Measurements from ENCODE around the gene EHBP1. TPM values are rescaled to one million over a fixed set of nuclear protein-coding genes. Genes with fewer than 3 reads are reported as not detected.

The EHBP1 gene
- total RNA-seq, 1 donor from 2014 or later, result 80.9 TPM

GRCh38 chr2:62817348-62817747 is 111.8 kb downstream of the EHBP1 start:
- DNase-seq (ENCODE audit: low spot score), result no peak

DNA sequence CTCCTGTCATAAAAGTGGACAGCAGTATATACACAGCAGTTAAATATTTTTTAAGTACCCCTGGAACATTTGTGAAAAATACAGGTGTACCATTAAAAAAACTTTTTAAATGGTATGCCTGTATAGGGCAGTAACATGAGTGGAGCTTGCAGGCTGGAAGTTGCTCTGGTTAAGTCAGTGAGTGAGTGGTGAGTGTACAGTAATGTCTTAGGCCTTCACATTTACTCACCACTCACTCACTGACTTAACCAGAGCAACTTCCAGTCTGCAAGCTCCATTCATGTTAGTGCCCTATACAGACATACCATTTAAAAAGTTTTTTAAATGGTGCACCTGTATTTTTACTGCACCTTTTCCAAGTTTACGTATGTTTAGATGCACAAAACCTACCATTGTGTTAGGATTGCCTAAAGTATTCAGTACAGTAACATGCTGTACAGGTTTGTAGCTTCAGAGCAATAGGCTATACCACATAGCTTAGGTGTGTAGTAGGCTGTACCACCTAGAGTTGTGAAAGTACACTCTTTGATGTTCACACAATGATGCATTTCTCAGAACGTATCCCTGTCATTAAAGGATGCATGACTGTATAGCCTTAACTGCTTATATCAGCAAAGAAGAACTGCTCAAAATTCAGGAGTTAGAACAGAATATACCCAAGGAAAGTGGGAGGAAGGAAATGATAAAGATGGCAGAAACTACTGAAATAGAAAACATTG is 112.6 kb downstream of the EHBP1 start:
- DNase-seq (ENCODE audit: low spot score), result no peak

GRCh38 chr2:62822549-62822948 is 117.0 kb downstream of the EHBP1 start:
- DNase-seq (ENCODE audit: low spot score), result no peak

- no peak for DNase-seq (ENCODE audit: low spot score)
These were observed 118.9 kb downstream of the EHBP1 start for GRCh38 chr2:62824388-62824787.

- peak; percentile 24 for DNase-seq (ENCODE audit: low spot score)
These were observed 120.6 kb downstream of the EHBP1 start for GRCh38 chr2:62826141-62826540.

DNA sequence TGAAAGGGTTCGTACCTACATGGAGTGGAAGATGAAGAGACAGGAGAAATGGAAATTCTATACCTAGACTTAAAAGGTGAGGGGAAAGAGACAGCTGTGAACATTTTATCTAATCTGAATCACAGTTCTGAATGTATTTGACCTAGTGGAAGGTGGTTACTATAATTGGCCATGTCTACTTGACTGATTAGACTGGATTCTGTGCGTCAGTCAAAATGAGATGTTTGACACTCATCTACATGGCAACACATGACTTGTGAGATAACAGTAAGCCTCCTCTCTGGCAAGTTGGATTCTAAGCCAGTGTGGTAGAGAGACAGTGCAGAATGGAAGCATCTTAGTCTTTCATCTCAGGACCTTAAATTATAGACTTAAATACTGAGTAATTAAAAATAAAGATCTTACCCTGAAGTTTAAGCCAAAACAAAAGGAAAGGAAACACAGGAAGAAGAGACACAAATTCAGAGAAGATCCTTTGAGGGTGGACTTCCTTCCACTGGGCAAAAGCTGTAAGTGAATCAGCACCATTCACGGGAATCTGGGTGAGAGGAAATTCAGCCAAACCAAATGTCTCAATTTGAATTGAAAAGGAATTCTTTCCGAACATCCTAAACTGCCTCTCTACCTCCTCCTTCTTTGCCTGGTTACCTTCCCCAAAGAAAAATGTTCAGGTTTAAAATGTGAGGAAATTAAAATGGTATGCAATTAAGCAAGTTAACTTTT is 121.6 kb downstream of the EHBP1 start:
- no peak for DNase-seq (ENCODE audit: low spot score)

- no peak for DNase-seq (ENCODE audit: low spot score)
These were observed 126.2 kb downstream of the EHBP1 start for GRCh38 chr2:62831729-62832128.

GRCh38 chr2:62844311-62845090 is 139.0 kb downstream of the EHBP1 start:
- no peak for DNase-seq (ENCODE audit: low spot score)

- DNase-seq (ENCODE audit: low spot score), result no peak
These were observed 139.7 kb downstream of the EHBP1 start for GRCh38 chr2:62845256-62845655.

GRCh38 chr2:62852254-62852653 is 146.7 kb downstream of the EHBP1 start:
- DNase-seq (ENCODE audit: low spot score), result no peak

DNA sequence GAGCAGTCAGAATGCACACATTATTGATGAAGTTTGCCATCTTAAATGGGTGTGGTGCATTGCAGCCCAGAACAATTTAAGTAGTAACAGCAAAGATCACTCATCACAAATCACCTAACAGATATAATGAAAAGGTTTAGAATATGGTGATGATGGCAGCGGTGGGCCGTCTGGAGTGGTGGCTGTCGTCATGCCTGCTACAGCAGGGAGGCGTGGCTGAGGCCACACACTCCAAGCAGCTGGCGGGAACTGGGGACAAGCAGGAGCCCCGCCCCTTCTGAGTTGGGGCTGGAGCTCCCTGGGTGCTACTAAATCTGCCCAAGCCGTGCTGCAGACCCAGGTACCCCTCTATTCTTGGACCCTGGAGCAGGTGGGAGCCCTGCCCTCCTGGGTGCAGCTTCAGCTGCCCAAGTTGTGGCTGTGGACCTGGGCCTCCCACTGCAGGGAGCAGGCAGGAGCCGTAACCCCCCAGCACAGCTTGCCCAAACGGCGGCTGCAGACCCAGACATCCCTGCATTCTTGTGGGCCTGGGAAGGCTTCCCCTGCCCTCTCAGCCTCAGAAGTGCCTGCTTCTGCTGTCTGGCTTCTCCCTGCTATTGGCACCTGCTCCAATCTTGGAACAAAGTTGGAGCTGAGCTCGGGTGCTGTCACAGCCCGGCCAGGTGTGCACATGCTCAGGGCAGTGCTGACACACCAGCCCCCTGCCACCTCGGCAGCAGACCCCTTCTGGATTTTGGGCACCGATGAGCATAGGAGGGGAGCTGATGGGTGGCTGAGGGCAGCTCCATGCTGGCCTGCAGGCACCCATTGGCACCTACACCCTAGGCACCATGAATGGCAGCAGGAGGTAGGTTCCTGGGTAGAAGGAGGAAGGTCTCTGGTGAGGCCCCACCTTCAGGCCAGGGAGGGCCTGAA is 149.3 kb downstream of the EHBP1 start:
- DNase-seq (ENCODE audit: low spot score), result no peak

DNA sequence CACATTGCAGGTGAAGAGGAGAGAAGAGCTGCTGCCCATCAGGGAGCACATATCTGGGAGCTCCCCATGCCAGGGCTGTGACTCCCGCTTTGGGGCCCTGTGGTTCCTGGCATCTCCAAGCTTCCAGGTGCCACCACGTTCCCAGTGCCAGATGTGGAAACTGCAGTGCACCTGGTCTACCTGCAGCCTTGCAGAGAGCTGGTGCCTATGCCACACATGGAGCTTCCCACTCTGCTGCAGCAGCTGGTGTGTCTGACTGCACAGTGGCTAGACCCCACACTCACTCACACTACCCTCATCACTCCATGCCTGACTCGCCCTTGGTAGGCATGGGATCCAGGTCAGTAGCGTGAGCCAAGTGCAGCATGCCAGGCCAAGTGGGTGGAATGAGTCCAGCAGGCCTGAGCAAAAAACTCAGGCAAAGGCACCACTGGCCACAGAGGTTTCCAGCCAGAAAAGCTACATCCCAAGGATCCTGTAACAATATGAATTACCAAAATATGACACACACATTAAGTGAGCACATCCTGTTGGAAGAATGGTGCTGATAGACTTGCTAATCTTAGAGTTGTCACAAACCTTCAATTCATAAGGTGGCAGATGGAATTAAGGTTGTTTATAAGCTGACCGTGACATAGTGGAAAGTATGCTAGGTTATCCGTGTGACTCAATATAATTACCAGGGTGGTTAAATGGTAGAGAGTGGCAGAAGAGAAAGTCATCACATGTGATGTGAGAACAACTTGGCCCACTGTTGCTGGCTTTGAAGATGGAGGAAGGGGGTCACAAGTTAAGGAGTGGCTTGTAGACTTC is 150.9 kb downstream of the EHBP1 start:
- DNase-seq (ENCODE audit: low spot score), result no peak

GRCh38 chr2:62857139-62857931 is 151.8 kb downstream of the EHBP1 start:
- DNase-seq (ENCODE audit: low spot score), result no peak

DNA sequence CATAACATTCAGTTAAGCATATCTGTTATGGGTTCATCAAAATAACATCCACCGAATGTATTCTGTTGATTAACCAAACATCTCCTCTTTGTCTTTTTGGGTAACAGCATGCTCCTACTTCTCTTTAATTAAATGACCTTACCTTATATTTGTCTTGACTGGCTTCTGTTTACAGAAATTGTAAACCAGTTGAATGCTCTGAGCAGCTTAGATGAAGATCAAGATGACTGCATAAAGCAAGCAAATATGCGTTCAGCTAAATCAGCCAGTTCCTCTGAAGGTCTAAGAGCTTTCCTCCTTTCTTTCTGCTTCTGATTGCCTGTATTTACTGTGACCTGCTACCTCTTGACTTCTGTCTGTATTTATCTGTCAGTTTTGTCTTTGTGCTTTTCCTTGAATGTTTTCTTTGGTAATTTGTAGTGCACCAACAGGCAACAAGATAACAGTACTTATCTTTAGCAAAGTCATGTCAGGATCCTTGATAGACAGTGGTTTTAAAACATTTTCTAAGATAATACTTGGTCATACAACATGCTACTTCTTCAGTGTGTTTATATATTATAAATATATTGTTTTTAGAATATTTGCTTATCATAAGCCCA is 152.8 kb downstream of the EHBP1 start:
- DNase-seq (ENCODE audit: low spot score), result no peak

DNA sequence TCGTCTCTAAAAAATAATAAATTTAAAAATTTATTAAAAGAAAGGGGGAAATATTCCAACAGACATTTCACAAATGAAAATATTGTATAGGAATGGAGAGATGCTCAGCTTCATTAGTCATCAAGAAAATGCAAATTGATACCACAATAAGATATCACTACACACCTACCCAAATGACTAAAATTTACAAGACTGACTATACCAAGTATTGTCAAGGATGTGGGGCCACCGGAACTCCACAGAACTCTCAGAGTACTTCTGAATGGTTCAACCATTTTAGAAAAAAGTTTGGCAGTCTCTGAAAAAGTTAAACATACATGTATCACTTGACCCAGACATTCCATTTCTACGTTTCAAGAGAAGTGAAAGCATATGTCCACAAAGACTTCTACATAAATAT is 163.4 kb downstream of the EHBP1 start:
- DNase-seq (ENCODE audit: low spot score), result no peak

DNA sequence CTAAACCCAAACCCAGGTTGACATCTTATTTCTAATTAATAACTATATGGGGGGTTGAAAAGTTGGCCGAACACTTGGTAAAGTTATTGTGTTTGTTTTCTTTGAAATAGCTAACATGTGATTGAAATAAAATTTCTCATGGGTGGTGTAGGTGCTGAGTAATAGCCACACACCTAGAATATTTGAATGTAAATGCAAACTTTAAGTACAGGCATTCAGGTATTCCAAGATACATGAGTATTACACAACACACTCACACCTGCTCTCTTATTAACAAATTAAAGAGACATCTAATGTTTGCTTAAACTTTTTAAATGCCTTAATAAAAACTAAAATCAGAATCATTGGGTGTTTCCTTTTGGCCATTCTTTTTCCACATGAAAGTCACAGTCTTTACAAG is 165.5 kb downstream of the EHBP1 start:
- no peak for DNase-seq (ENCODE audit: low spot score)

GRCh38 chr2:62871506-62871905 is 166.0 kb downstream of the EHBP1 start:
- DNase-seq (ENCODE audit: low spot score), result no peak

GRCh38 chr2:62873603-62874002 is 168.1 kb downstream of the EHBP1 start:
- no peak for DNase-seq (ENCODE audit: low spot score)

- no peak for DNase-seq (ENCODE audit: low spot score)
These were observed 169.4 kb downstream of the EHBP1 start for GRCh38 chr2:62874881-62875383.

Measured in umbilical cord (tissue), 2 donors.